HEK293T (cell line): Measurements from ENCODE around the gene GALNT13.

Experiments used
- CTCF ChIA-PET: fragments of 350-600 bp; formaldehyde crosslinking; extraction: SDS; loops from one replicate; lab custom pipeline; 2021; ENCODE audit warnings: antibody characterized with exemption, inconsistent platforms; lab: Yijun Ruan, JAX
- POLR2A ChIA-PET: fragments of 350-600 bp; formaldehyde crosslinking; extraction: SDS; loops from one replicate; lab custom pipeline; 2020; ENCODE audit warnings: antibody characterized with exemption, inconsistent platforms; lab: Yijun Ruan, JAX
- DNase-seq: peaks from one replicate; pipeline ENCODE4 v3.0.0; 2012; ENCODE audit warnings: mixed read lengths; ENCODE audit errors: extremely low spot score
- ARNT ChIP-seq: fragments of 450-650 bp; IDR thresholded peaks from 2 replicates; pipeline ENCODE4 v1.6.1; 2017; ENCODE audit warnings: mild to moderate bottlenecking
- BHLHE40 ChIP-seq: fragments of 450-650 bp; IDR thresholded peaks from 2 replicates; pipeline ENCODE4 v1.6.1; 2016; ENCODE audit warnings: mild to moderate bottlenecking, moderate library complexity, borderline replicate concordance
- CTBP1 ChIP-seq: fragments of 450-650 bp; IDR thresholded peaks from 2 replicates; pipeline ENCODE4 v1.6.1; 2016; ENCODE audit warnings: borderline replicate concordance
- ELF4 ChIP-seq: fragments of 450-650 bp; IDR thresholded peaks from 2 replicates; pipeline ENCODE4 v1.6.1; 2017; ENCODE audit warnings: antibody characterized with exemption
- FOXA1 ChIP-seq: fragments of 450-650 bp; IDR thresholded peaks from 2 replicates; pipeline ENCODE4 v1.6.1; 2016; ENCODE audit warnings: mild to moderate bottlenecking
- FOXK2 ChIP-seq: fragments of 450-650 bp; IDR thresholded peaks from 2 replicates; pipeline ENCODE4 v1.6.1; 2016; ENCODE audit warnings: mild to moderate bottlenecking
- FOXM1 ChIP-seq: fragments of 450-650 bp; IDR thresholded peaks from 2 replicates; pipeline ENCODE4 v1.6.1; 2017; ENCODE audit warnings: mild to moderate bottlenecking, borderline replicate concordance
- HDGF ChIP-seq: fragments of 450-650 bp; IDR thresholded peaks from 2 replicates; pipeline ENCODE4 v1.6.1; 2017; ENCODE audit warnings: antibody characterized with exemption, borderline replicate concordance
- L3MBTL2 ChIP-seq: fragments of 450-650 bp; conservative IDR thresholded peaks from 2 replicates; pipeline ENCODE4 v1.6.1; 2016; ENCODE audit warnings: mild to moderate bottlenecking
- LEF1 ChIP-seq: fragments of 450-650 bp; IDR thresholded peaks from 2 replicates; pipeline ENCODE4 v1.6.1; 2017; ENCODE audit warnings: mild to moderate bottlenecking, borderline replicate concordance
- NFRKB ChIP-seq: fragments of 450-650 bp; IDR thresholded peaks from 2 replicates; pipeline ENCODE4 v1.6.1; 2016; ENCODE audit warnings: mild to moderate bottlenecking, moderate library complexity
- SP1 ChIP-seq: fragments of 450-650 bp; IDR thresholded peaks from 2 replicates; pipeline ENCODE4 v1.6.1; 2017
- SUZ12 ChIP-seq: fragments of 450-650 bp; IDR thresholded peaks from 2 replicates; pipeline ENCODE4 v1.6.1; 2016; ENCODE audit warnings: mild to moderate bottlenecking
- TARDBP ChIP-seq: fragments of 450-650 bp; IDR thresholded peaks from 2 replicates; pipeline ENCODE4 v1.6.1; 2016
- ZNF384 ChIP-seq: fragments of 450-650 bp; IDR thresholded peaks from 2 replicates; pipeline ENCODE4 v1.6.1; 2016
- TF ChIP-seq, protein P1 (sequence below): fragments of 450-650 bp; IDR thresholded peaks from 2 replicates; pipeline ENCODE4 v1.6.1; 2016

Gene GALNT13

GRCh38 chr2:154439156-154439555 is 567.4 kb downstream of the GALNT13 start:
- ChIA-PET CTCF (no interaction called here), POLR2A (no interaction called here)
- no peak for DNase-seq
- TF ChIP-seq ZNF384, result no peak
- no peak for TF ChIP-seq FOXK2
- TF ChIP-seq ELF4, result no peak
- no peak for TF ChIP-seq HDGF
- no peak for TF ChIP-seq LEF1
- no peak for TF ChIP-seq TARDBP
- no peak for TF ChIP-seq SP1
- no peak for TF ChIP-seq ARNT
- TF ChIP-seq, protein P1, sequence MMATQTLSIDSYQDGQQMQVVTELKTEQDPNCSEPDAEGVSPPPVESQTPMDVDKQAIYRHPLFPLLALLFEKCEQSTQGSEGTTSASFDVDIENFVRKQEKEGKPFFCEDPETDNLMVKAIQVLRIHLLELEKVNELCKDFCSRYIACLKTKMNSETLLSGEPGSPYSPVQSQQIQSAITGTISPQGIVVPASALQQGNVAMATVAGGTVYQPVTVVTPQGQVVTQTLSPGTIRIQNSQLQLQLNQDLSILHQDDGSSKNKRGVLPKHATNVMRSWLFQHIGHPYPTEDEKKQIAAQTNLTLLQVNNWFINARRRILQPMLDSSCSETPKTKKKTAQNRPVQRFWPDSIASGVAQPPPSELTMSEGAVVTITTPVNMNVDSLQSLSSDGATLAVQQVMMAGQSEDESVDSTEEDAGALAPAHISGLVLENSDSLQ, result no peak
- TF ChIP-seq FOXA1, result no peak
- TF ChIP-seq BHLHE40, result no peak
- TF ChIP-seq FOXM1, result no peak
- TF ChIP-seq L3MBTL2, result no peak
- no peak for TF ChIP-seq SUZ12
- no peak for TF ChIP-seq CTBP1
- TF ChIP-seq NFRKB, result no peak

DNA sequence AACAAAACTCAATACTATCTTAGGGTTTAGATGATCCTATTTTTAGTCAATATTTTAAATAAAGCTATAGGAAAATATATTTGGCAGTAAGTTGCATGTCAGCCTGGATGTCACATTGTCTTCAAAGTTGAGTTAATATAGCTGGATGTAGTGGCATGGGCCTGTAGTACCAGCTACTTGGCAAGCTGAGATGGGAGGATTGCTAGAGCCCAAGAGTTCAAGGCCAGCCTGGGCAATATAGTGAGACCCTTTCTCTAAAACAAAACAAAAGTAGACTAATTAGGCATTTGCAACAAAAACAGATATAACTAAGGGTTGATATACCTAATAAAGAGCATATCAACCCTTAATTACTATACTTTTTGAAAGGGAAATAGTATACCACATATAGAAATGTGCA is 572.2 kb downstream of the GALNT13 start:
- no peak for TF ChIP-seq FOXA1
- TF ChIP-seq FOXK2, result no peak
- TF ChIP-seq SUZ12, result no peak
- TF ChIP-seq ZNF384, result no peak
- no peak for TF ChIP-seq NFRKB
- no peak for TF ChIP-seq HDGF
- TF ChIP-seq ARNT, result no peak
- TF ChIP-seq CTBP1, result no peak
- no peak for TF ChIP-seq SP1
- TF ChIP-seq, protein P1, result no peak
- no peak for TF ChIP-seq L3MBTL2
- no peak for TF ChIP-seq ELF4
- TF ChIP-seq LEF1, result no peak
- TF ChIP-seq BHLHE40, result no peak
- no peak for TF ChIP-seq FOXM1
- TF ChIP-seq TARDBP, result no peak
- ChIA-PET CTCF (no interaction called here), POLR2A (no interaction called here)
- no peak for DNase-seq

DNA sequence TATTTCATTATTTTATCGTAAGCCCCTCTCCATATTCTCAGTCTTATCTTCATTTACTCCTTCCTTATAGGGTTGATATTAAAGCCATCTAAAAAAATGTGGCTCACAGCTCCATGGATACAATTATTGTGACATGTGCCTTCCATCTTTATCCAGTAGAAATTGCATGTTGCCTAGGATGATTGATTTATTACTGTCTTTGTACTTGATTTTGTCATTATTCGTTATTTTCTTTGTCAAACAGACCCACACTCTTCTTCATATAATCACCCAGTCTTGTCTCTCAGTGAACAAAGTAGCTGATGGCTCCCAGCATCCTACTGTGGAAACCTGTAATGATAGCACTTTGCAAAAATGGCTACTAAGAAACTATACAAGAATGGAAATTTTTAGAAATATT is 574.6 kb downstream of the GALNT13 start:
- DNase-seq, result no peak
- ChIA-PET CTCF (no interaction called here), POLR2A (no interaction called here)
- TF ChIP-seq CTBP1 (no peak), L3MBTL2 (no peak)
- TF ChIP-seq, protein P1, result peak; percentile 30; the same call in 1 of the 2 replicates

GRCh38 chr2:154447727-154448418 is 576.2 kb downstream of the GALNT13 start:
- ChIA-PET CTCF (no interaction called here), POLR2A (no interaction called here)
- DNase-seq, result no peak
- TF ChIP-seq BHLHE40 (no peak), FOXA1 (no peak), FOXK2 (no peak), SP1 (no peak), NFRKB (no peak), HDGF (no peak), LEF1 (no peak)

DNA sequence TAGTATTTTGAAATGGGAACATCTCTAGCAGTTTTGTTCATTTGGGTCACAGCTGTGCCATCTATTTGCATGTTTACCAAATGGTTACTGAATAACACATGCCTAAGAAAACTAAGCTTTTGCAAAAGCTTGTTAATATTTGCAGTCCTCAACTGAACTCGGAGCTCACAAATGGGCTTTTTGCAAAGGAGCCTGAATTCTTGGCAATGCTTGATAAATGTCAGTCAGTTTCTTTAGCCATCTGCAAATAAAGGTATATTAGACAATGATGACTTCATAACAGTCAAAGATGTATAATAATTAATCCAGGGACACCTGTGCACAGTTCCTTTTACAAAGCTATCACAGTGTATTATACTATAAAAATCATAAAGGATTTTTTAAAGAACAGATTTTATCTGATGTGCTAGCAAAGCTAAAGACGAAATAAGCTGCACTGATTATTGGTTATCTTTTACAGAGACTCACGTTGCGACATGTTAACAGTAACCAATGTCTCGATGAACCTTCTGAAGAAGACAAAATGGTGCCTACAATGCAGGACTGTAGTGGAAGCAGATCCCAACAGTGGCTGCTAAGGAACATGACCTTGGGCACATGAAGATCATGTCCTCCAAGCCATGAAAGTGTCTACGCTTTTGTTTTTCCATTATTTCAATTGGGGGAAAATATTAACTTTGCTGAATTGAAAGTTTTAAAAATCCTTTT is 578.4 kb downstream of the GALNT13 start:
- DNase-seq, result no peak
- ChIA-PET CTCF (no interaction called here), POLR2A (no interaction called here)
- TF ChIP-seq TARDBP (no peak), FOXK2 (no peak), LEF1 (no peak), NFRKB (no peak), CTBP1 (no peak), ELF4 (no peak), L3MBTL2 (no peak), SP1 (no peak), FOXA1 (no peak), ARNT (no peak), FOXM1 (no peak), BHLHE40 (no peak)
- TF ChIP-seq, protein P1, result no peak
